HG02642 (cell line): ENCODE measurements around the gene CLDN25.

Source experiments
- ATAC-seq: cut with Tn5 transposase; IDR thresholded peaks from one replicate; pipeline ENCODE4 v1.9.1; 2021; ENCODE audit warnings: mild to moderate bottlenecking; ENCODE audit not compliant: unreplicated experiment, poor library complexity

The CLDN25 gene

DNA sequence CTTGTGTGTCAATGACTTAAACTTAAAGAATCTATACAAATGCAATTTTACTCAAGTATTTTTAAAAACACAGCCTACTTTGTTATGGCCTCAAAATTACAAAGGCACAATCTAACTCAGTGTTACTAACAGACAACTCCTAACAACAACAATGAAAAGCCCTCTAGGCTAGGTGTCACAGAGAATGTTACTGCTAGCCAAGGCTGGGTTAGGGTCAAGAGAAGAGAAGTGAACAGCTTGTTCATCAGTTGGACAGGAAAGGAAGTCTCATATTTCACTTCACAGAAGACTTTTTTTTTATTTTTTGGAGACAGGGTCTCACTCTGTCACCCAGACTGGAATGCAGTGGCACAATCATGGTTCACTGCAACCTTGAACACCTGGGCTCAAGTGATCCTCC is 26.0 kb downstream of the CLDN25 start:
- no peak for ATAC-seq

GRCh38 chr11:113806406-113806805 is 26.8 kb downstream of the CLDN25 start:
- no peak for ATAC-seq

GRCh38 chr11:113808931-113809330 is 29.3 kb downstream of the CLDN25 start:
- ATAC-seq: no peak

DNA sequence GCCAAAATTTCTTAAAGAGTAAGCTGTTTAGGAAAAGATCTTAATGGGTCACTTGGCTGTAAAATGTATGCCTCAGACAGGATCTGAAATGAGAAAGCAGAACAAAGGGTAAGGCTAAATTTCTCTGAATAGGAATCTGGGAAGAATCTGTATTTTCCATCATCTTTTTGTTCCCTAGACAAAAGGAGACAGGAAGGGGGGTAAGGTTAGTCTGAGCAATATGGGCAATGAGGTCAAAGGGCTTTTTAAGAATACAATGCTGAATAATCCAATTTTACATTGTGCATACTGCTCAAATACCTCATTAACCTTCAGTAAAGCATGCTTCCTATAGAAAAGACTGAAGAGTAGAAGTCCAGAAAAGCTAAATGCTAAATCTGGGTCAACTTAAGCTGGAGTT is 34.6 kb downstream of the CLDN25 start:
- no peak for ATAC-seq

- no peak for ATAC-seq
Measured at GRCh38 chr11:113817162-113817561, 37.6 kb downstream of the CLDN25 start.

DNA sequence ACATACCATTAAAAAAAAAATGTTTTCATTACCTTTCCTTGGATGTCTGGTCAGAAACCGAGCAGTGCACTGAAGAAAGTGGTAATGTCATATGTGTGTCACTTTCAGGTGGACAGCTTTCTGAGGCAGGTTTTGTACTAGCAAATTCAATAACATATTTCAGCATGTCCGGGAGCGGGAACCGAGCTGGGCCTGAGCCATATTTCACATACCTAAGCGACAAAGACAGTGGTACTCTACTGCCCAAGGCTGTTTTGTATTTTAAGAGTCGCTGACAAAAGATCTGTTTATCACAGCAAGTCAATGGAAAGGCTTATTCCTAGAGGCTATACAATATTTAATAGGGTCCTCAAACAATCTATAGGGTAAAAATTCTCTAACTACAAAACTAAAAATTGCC is 38.0 kb downstream of the CLDN25 start:
- ATAC-seq: no peak

- no peak for ATAC-seq
Measured at GRCh38 chr11:113818426-113818825, 38.8 kb downstream of the CLDN25 start.

DNA sequence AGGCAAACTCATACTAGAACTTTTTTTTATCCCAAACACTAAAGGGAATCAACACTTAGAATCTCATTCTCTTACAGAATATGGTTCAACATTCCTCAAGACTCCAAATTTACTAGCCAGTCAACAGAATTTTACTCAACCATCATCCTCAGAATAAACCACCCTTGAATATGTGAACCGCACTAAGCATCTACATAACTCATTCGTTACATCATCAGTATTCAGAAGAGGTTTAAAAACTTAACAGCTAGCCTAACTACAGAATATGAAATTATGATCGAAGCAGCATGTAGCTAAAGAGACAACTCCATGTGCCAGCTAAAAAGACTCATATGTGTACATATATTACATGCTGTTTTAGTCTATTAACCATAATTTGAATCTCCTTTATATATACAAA is 47.9 kb downstream of the CLDN25 start:
- ATAC-seq: no peak

DNA sequence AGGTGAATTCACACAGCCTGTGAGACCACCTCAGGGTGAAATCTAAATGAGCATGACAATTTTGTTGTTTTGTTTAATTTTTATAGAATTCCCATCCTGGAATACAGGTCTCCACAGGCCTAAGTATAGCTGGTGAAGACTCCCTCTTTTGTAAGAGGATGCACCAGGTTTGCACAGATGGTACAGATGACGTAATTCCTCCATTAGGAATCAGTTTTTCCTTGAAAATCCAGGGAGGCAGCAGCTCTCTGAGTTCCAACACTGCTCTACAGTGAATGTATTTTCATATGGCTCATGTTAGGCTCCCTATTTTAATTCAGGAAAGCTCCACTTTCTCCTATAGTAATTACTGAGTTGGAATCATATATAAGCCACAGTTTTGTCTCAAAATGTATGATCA is 48.6 kb downstream of the CLDN25 start:
- no peak for ATAC-seq

- no peak for ATAC-seq
Measured at GRCh38 chr11:113829751-113830150, 50.2 kb downstream of the CLDN25 start.
